ENCODE results near the gene ADAMTSL2. TPM values are rescaled to one million over a fixed set of nuclear protein-coding genes. Genes with fewer than 3 reads are reported as not detected.

ADAMTSL2 gene
- total and polyA plus RNA-seq, 10 donors = 1.6 to 11.7 (median 4.3) TPM

DNA sequence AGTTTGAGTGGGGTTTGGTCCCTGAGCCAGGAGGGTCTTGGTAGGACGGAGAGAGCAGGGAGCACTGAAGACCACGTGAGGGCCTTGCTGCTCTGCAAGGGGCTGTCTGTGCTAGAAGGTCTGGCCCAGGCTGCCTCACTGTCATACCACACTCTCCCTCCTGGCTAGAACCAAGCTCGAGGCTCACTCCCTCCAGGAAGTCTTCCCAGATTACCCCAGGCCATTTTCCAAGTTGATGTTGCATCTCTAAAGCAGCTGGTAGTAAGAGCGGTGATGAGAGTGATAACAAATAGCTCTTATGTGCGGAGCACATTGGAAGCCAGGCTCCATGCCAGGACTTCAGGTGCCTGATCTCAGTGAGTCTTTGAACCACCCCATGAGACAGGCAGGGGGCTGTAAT, 16.3 kb upstream of the ADAMTSL2 start:
- H3K36me3 ChIP-seq = no peaks in the 10 kb centered on the region
- no peak overlapping the region for H3K4me3 ChIP-seq
- H3K4me1 ChIP-seq = peaks cover 0 to 11% (median 2%) of the 10 kb centered on the region in 6 donors
- H3K27me3 ChIP-seq (replicated peaks in 1 of 7) = peaks cover 0 to 41% (median 0%) of the 10 kb centered on the region in 7 donors
- intact Hi-C loops (cut with DNase I; ENCODE audit: low total_unique reads) = no loop called here
- H3K9me3 ChIP-seq = no peaks in the 10 kb centered on the region
- 80 to 95% (median 90%) methylated on average over 4 to 5 of the region's 5 CpGs for WGBS, 5 donors
- TF ChIP-seq POLR2A (IDR thresholded peaks at IDR 0.05) (no peak), POLR2AphosphoS5 (IDR thresholded peaks at IDR 0.05) (no peak)
- TF ChIP-seq, protein P1, sequence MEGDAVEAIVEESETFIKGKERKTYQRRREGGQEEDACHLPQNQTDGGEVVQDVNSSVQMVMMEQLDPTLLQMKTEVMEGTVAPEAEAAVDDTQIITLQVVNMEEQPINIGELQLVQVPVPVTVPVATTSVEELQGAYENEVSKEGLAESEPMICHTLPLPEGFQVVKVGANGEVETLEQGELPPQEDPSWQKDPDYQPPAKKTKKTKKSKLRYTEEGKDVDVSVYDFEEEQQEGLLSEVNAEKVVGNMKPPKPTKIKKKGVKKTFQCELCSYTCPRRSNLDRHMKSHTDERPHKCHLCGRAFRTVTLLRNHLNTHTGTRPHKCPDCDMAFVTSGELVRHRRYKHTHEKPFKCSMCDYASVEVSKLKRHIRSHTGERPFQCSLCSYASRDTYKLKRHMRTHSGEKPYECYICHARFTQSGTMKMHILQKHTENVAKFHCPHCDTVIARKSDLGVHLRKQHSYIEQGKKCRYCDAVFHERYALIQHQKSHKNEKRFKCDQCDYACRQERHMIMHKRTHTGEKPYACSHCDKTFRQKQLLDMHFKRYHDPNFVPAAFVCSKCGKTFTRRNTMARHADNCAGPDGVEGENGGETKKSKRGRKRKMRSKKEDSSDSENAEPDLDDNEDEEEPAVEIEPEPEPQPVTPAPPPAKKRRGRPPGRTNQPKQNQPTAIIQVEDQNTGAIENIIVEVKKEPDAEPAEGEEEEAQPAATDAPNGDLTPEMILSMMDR (IDR thresholded peaks at IDR 0.05 in 8 of 11, conservative IDR thresholded peaks at IDR 0.05 in 3 of 11) = no peak
- no peak overlapping the region for H3K27ac ChIP-seq
- DNase-seq = no peak

DNA sequence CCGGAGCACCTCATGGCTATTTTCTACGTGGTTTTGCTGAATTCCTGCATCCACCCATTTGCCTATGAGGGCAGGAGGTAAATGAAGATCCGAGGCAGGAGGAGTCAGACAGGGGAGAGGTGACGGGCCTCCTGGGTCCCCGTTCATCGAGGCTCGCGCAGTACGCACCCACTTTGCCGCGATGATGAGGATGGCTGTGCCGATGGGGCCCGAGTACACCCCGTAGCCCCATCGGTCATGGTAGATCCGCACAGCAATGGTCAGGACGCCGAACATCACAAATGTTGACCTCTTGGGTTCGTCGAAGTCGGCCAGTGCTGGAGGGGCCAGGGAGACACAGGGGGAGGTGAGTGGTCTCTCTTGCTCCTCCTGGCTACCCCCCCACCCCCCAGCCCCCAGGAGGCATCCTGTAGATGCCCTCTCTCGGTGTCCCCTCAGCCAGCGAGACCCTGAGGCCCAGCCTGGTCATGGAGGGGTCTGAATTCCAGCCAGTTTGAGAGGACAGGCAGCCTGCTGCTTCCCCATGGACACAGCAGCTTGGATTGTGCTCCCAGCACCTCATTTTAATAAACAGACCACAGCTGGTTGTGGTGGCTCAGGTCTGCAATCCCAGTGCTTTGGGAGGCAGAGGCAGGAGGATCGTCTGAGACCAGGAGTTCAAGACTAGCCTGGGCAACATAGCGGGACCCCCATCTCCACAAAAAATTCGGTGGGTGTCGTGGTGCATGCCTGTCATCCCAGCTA, 15.6 kb upstream of the ADAMTSL2 start:
- H3K27me3 ChIP-seq (replicated peaks in 1 of 7) = peaks cover 0 to 41% (median 0%) of the 10 kb centered on the region in 7 donors
- H3K4me1 ChIP-seq = peaks cover 0 to 11% (median 2%) of the 10 kb centered on the region in 6 donors
- TF ChIP-seq, protein P1 (IDR thresholded peaks at IDR 0.05 in 8 of 11, conservative IDR thresholded peaks at IDR 0.05 in 3 of 11) = no peak
- TF ChIP-seq POLR2A (IDR thresholded peaks at IDR 0.05) (no peak), POLR2AphosphoS5 (IDR thresholded peaks at IDR 0.05) (no peak)
- DNase-seq = no peak
- intact Hi-C loops (cut with DNase I; ENCODE audit: low total_unique reads) = no loop called here
- no peak overlapping the region for H3K27ac ChIP-seq
- H3K9me3 ChIP-seq = no peaks in the 10 kb centered on the region
- H3K36me3 ChIP-seq = no peaks in the 10 kb centered on the region
- H3K4me3 ChIP-seq = no peak overlapping the region
- WGBS, 5 donors = 87 to 95% (median 91%) methylated on average over 19 to 27 of the region's 27 CpGs

DNA sequence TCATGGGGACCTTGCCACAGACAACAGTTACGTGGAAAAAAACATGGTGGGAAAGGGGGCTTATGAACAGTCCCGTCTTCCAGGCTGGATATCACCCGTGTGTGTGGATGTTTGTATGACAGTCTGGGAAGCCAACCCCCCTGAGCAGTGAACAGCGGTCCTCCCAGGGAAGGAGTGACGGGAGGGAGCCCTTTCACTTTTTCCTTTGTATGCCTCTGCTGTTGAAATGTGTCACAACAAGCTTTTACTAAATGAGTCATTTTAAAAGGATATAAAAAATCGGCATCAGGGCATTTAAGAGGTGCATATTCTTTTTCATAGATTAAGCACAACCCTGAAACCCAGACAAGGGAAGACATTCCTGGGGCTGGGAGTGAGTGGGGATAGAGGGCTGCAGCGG, 14.8 kb upstream of the ADAMTSL2 start:
- Histone ChIP-seq H3K4me3 (no peak overlapping the region), H3K27me3 (replicated peaks in 1 of 7) (peaks cover 0 to 38% (median 0%) of the 10 kb centered on the region in 7 donors), H3K36me3 (no peaks in the 10 kb centered on the region), H3K4me1 (peaks cover 0 to 8% (median under 1%) of the 10 kb centered on the region in 6 donors), H3K27ac (no peak overlapping the region), H3K9me3 (no peaks in the 10 kb centered on the region)
- no peak for DNase-seq
- WGBS, 5 donors = 63 to 81% (median 75%) methylated on average over 7 of the region's 7 CpGs
- TF ChIP-seq POLR2A (IDR thresholded peaks at IDR 0.05) = no peak
- TF ChIP-seq, protein P1 (IDR thresholded peaks at IDR 0.05 in 8 of 11, conservative IDR thresholded peaks at IDR 0.05 in 3 of 11) = no peak
- no peak for TF ChIP-seq POLR2AphosphoS5 (IDR thresholded peaks at IDR 0.05)
- intact Hi-C loops (cut with DNase I; ENCODE audit: low total_unique reads) = no loop called here

DNA sequence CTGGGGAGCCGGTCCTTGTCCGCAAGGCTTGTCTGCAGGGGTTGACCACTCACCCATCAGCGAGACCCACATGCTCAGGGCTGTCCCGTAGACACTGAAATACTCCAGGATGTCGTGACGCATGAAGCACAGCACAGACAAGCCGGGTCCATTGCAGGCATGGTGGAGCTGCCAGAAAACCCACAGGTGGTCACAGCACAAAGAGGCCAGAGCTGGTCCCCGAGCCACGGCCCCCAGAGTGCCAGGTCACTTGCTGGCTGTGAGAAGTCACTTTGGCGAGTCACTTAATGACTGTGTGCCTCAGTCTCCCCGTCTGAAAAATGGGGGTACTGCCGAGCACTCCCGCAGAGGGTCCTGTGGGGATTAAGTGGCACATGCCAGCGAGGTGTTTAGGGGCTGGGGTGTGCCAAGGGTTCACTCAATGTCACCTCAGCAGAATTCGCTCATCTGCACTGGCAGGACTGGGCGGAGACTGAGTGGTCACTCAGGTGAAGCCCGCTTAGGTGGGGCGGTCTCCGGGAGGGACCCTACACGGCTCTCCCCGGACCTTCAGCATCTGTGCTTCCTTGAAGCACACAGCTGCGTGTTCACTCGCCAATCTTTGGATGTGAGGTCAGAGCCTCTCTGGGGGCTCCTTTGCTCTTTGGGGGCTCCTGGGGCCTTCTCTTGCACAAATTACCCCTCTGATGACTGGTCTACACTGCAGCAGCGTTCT, 14.2 kb upstream of the ADAMTSL2 start:
- H3K27me3 ChIP-seq (replicated peaks in 1 of 7) = peaks cover 0 to 33% (median 0%) of the 10 kb centered on the region in 7 donors
- no peaks in the 10 kb centered on the region for H3K9me3 ChIP-seq
- 82 to 89% (median 87%) methylated on average over 11 to 24 of the region's 24 CpGs for WGBS, 5 donors
- intact Hi-C loops (cut with DNase I; ENCODE audit: low total_unique reads) = no loop called here
- H3K27ac ChIP-seq = no peak overlapping the region
- no peaks in the 10 kb centered on the region for H3K36me3 ChIP-seq
- H3K4me1 ChIP-seq = peaks cover 0 to 2% (median 0%) of the 10 kb centered on the region in 6 donors
- no peak overlapping the region for H3K4me3 ChIP-seq
- no peak for TF ChIP-seq POLR2AphosphoS5 (IDR thresholded peaks at IDR 0.05)
- no peak for TF ChIP-seq POLR2A (IDR thresholded peaks at IDR 0.05)
- TF ChIP-seq, protein P1 (IDR thresholded peaks at IDR 0.05 in 8 of 11, conservative IDR thresholded peaks at IDR 0.05 in 3 of 11) = no peak
- no peak for DNase-seq

Data from spleen (tissue), 11 donors.